HL-60 (cell line): ENCODE measurements around the gene ARHGEF4.

Source experiments
- DNase-seq, 2 experiments: peaks; one replicate each; pipeline ENCODE4 v3.0.0-alpha.2; 2010 to 2020; ENCODE audit warnings: low read depth in 1 of 2, low spot score in 1 of 2
- H3K27ac ChIP-seq: fragments of 250-450 bp; sonication (Bioruptor Pico); replicated peaks from 2 replicates; pipeline ENCODE4 v1.5.1; 2020; ENCODE audit warnings: mild to moderate bottlenecking, moderate library complexity
- H3K27me3 ChIP-seq: fragments of 250-450 bp; sonication (Bioruptor Pico); 2 replicates; pipeline ENCODE4 v1.5.1; 2021; ENCODE audit warnings: mild to moderate bottlenecking, moderate library complexity; ENCODE audit not compliant: insufficient read depth, poor library complexity, severe bottlenecking
- H3K4me3 ChIP-seq: replicated peaks from 2 replicates; pipeline ENCODE4 v1.5.1; 2011; ENCODE audit warnings: mild to moderate bottlenecking, control low read depth, low read length; ENCODE audit not compliant: insufficient read depth
- CTCF ChIP-seq: IDR thresholded peaks from one replicate; pipeline ENCODE4 v1.5.1; 2011; ENCODE audit warnings: low read length, control low read depth, inconsistent platforms; ENCODE audit not compliant: insufficient read depth
- GABPA ChIP-seq: IDR thresholded peaks from 2 replicates; pipeline ENCODE4 v1.6.1; 2012; ENCODE audit warnings: low read depth
- POLR2AphosphoS5 ChIP-seq: IDR thresholded peaks from 2 replicates; pipeline ENCODE4 v1.6.1; 2012; ENCODE audit warnings: low read depth
- REST ChIP-seq: IDR thresholded peaks from 2 replicates; pipeline ENCODE4 v1.6.1; 2012; ENCODE audit warnings: low read depth; ENCODE audit not compliant: insufficient replicate concordance
- SPI1 ChIP-seq: IDR thresholded peaks from 2 replicates; pipeline ENCODE4 v1.6.1; 2012; ENCODE audit warnings: low read depth, mild to moderate bottlenecking, borderline replicate concordance

ARHGEF4 gene

GRCh38 chr2:130981667-130982066 is 145.0 kb downstream of the ARHGEF4 start:
- no peak for DNase-seq
- Histone ChIP-seq H3K4me3 (no peak overlapping the region), H3K27me3 (no peaks in the 10 kb centered on the region), H3K27ac (no peak overlapping the region)
- TF ChIP-seq GABPA = no peak
- TF ChIP-seq CTCF = no peak
- no peak for TF ChIP-seq REST
- TF ChIP-seq POLR2AphosphoS5 = no peak

- no peak for DNase-seq
- no peak for TF ChIP-seq GABPA
- TF ChIP-seq REST = no peak
- no peak for TF ChIP-seq POLR2AphosphoS5
- no peak for TF ChIP-seq CTCF
- TF ChIP-seq SPI1 = no peak
These were observed 148.6 kb downstream of the ARHGEF4 start for GRCh38 chr2:130985206-130985780.

GRCh38 chr2:130985831-130986649 is 149.3 kb downstream of the ARHGEF4 start:
- Histone ChIP-seq H3K4me3 (no peak overlapping the region), H3K27me3 (no peaks in the 10 kb centered on the region), H3K27ac (no peak overlapping the region)
- no peak for DNase-seq
- TF ChIP-seq CTCF = no peak
- TF ChIP-seq REST = no peak
- TF ChIP-seq POLR2AphosphoS5 = no peak
- no peak for TF ChIP-seq GABPA
- TF ChIP-seq SPI1 = no peak

More at GRCh38 chr2:130985206-130985780, 148.6 kb downstream of the ARHGEF4 start:
- no peak overlapping the region for H3K4me3 ChIP-seq
- no peak overlapping the region for H3K27ac ChIP-seq
- H3K27me3 ChIP-seq = no peaks in the 10 kb centered on the region
